Suppressor macrophage treated with lipopolysaccharide for 1 hour (primary cell): Measurements from ENCODE around the gene APBB1IP.

Source experiments
- DNase-seq, 3 donors: peaks; one replicate each; pipeline ENCODE4 v3.0.0-alpha.2; 2020 to 2022

The APBB1IP gene

GRCh38 chr10:26513101-26513500, 75.0 kb downstream of the APBB1IP start:
- DNase-seq, result no peak

DNA sequence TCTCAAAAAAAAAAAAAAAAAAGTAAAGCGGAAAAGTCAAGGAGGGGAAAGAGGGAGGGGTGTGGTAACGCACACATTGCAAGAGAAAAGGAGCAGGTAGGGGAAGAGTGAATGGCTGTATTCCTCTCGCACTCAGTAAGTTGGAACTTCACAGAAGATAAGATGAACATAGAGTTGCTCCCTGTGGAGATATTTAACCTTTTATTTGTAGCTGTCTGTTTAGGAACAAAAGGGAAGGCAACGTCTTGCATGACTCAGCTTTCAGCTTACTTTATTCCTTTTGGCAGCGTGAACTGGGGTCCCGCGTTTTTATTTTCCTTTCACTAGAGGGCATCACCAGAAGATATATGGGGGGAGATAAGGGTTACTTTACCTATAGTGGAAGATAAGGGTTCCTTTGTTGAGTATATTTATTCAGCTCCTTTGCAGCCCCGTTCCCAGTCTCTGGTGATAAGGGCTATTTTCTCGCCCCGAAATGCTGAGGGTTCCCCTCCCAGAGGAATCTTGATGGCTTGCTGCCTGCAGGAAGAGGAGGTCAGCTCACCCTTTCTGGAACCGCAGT, 78.5 kb downstream of the APBB1IP start:
- no peak for DNase-seq

- no peak for DNase-seq
Measured at GRCh38 chr10:26517141-26517867, 79.2 kb downstream of the APBB1IP start.

- DNase-seq, result no peak
Measured at GRCh38 chr10:26519803-26520202, 81.7 kb downstream of the APBB1IP start.

- DNase-seq, result no peak
Measured at GRCh38 chr10:26520575-26520974, 82.4 kb downstream of the APBB1IP start.

DNA sequence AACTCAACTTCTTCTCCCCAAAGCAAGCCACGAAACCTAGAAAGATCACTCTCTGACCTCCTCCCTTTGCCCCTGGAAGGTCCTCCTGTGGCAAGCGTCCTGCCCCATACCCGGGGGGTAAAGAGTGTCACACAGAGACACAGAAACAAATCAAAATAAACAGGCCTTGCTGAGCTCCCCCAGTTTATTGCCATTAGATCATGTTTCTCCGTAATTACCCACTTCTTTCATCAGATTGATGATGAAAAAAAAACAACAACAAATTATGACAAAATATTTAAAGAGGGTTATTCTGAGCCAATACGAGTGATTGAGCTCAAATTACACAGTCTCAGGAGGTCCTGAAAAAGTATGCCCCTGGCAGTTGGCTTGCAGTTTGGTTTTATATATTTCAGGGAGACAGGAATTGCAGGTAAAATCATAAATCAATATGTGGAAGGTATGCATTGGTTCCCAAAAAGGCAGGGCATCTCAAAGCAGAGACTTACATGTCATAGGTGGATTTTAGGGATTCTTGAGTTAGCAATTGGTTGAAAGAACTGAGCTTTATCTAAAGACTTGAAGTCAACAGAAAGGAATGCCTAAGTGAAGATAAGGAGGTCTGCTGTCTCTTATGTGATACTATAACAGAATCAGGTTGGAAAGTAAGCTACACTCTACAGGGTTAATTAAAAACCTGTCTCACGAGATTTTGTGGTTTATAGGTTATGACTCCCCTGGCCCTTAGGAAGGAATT, 86.2 kb downstream of the APBB1IP start:
- no peak for DNase-seq

DNA sequence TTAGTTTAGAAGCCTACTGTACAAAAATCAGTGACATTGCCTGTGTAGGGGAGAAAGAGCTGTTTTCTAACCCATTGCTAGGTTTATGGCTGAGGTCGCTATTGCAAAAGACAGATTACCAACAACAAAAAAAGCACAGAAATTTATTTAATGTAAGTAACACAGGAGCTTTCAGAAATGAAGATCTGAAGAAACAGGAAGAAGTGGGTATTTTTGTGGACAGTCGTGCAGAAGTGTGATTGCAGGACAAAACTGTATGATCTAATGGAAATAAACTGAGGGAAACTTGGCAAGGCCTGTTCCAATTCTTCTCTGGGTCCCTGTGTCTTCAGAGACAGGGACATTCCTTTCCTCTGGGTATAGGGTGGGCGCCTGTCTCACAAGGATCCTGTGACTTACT, 87.4 kb downstream of the APBB1IP start:
- peak; percentile 20 to 43 (median 29) for DNase-seq

DNA sequence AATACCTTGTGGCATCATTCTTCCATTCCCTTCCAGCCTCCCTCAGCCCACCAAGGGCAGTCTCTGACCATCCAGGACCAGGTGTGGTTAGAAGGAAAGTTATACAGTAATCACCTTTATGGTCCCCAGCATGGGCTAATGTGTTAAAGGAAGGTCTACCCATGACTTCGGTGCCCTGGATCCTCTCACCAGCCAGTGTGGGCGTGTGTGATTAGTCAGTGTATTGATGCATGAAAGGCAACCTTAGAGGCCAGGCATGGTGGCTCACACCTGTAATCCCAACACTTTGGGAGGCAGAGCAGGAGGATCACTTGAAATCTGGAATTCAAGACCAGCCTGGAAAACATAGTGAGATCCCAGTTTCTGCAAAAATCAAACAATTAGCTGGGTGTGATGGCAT, 88.9 kb downstream of the APBB1IP start:
- no peak for DNase-seq

DNA sequence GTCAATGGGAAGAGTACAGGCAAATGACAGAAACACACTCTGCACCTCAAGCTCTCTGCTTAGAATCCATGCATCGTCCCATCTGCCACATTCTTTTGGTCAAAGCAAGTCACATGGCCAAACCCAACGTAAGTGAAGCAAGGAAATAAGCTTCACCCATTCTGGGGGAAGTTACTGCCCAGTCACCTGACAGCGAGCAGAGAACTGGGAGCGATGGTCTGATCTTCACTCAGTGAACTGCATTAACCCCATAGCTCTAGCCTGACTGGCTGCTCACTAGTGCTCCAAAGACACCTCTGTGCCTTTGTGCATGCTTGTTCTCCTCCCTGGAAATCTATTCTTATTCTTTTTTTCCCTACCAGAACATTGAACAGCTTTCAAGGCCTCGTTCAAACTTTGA, 89.9 kb downstream of the APBB1IP start:
- peak in 2 of 3 donors; percentile 14 to 20 for DNase-seq

DNA sequence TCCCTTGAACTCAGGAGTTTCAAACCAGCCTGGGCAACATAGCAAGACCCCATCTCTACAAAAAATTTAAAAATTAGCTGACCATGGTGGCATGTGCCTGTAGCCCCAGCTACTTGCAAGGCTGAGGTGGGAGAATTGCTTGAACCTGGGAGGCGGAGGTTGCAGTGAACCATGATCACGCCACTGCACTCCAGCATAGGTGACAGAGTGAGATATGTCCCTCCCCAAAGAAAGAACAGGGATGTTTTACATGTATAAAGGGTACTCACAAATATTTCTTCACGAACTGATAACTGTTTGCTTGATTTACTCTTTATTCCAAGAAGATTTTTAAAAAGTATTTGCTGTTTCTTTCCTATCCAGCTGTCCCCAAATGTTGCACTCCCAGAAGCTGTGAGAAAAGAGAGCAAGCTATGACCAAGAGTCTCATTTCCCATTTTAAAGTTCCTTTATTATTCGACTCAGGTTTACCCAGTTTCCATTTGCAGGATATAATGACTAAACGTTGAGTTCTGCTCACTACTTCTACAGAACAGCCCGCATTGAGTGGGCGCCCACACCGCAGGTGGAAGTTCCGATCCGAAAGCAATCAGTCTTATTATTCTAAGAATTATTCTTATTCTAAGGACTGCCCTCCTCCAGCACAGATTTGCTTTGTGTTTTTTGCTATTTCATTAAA, 90.7 kb downstream of the APBB1IP start:
- peak; percentile 66 to 80 (median 75) for DNase-seq

GRCh38 chr10:26534384-26534783, 96.2 kb downstream of the APBB1IP start:
- no peak for DNase-seq

DNA sequence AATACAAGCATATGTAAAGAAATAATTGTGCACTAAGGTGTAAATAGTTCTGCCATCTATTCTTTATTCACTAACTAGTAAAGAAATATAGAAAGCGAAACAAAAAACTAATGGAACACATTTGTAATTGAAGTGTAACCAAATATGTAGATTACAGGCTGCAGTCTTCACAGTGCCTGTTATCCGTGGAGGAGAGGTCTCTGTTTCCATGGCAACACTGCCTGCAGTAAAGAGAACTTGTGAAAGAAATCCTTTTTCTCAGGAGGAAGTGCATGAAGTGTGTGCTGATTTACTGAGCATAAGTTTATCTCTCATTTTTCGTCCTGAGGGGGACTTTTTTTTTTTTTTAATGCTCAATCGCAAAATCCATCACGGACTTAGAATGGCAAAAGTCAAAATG, 102.5 kb downstream of the APBB1IP start:
- DNase-seq, result no peak

DNA sequence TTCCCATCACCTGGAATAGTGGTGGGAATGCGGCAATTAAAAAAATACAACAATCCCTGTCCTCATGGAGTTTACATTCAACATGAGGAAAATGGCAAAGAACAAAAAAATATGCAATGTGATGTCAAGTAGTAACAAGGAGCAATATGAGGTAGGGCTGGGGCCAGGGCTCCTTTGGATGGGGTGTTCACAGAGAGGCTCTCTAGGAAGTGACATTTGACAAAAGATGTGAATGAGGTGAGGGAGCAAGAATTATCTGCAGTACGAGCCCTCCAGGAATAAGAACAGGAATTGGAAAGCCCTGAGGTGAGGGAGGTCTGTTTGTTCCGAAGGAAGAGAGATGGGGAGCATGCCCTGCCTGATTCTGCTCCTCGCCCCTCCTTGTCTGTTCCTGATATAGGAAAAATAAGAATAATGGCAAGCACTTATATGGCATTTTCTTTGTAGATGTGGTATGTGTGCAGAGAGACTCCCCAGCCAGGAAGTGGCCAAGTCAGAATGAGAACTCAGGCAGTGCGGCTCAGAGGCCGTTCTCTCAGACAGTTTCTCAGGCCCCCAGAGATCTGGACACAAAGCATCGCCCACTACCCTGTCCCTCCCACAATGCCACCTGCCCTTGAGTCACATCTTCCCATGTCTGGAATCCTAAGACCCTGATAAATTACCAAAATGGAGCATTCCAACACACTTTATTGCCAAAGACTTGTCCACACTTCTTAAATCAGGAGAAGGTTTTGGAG, 105.6 kb downstream of the APBB1IP start:
- no peak for DNase-seq

- peak in 1 of 3 donors; percentile 14 for DNase-seq
Measured at GRCh38 chr10:26544932-26545331, 106.8 kb downstream of the APBB1IP start.

DNA sequence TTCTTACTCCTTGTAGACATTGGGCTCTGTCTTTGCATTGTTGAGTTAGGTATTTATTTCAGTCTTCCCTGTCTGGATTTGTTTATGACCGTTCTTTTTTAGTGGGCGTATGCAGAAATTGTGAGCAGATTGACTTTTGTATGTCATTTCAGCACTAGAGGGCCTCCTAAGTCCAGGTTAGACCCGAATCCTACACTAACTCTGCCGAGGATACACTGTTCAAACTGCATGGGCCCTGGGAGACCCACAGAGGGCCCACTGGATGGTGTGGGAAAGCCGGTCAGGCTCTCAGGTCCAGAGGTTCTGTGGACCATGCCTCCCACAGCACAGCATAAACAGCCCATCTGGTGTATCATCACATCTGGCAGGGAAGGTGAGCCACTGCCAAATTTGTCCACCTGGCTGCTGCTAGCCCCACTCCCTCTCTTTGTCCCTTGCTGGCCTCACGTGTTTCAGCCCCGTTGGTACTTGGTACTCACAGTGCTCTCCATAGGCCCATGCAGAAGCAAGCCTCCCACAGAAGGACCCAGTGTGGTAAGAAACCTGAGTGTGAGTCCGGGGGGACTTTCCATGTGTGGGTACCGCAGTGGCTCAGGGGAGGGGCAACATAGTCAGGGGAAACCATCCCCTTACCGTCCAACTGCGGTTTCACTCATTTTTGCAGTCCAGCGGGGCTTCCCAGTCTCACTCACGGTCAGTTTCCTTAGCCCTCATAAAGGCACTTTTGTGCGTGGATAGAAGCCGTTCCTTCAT, 112.8 kb downstream of the APBB1IP start:
- no peak for DNase-seq

DNA sequence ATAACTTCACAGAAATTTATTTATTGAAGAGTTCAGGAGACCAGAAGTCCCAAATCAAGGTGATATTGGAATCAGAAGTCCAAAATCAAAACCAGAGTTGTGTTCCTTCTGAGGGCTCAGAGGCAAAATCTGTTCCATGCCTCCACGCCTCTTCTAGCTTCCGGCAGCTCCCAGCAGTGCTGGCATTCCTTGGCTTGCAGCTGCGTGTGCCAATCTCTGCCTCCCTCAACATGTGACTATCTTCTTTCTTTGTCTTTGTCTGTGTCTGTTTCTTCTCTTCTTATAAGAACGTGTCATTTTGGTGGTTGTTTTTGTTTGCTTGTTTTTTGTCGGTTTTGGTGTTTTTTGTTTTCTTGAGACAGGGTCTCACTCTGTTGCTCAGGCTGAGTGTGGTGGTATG, 116.1 kb downstream of the APBB1IP start:
- DNase-seq, result no peak

DNA sequence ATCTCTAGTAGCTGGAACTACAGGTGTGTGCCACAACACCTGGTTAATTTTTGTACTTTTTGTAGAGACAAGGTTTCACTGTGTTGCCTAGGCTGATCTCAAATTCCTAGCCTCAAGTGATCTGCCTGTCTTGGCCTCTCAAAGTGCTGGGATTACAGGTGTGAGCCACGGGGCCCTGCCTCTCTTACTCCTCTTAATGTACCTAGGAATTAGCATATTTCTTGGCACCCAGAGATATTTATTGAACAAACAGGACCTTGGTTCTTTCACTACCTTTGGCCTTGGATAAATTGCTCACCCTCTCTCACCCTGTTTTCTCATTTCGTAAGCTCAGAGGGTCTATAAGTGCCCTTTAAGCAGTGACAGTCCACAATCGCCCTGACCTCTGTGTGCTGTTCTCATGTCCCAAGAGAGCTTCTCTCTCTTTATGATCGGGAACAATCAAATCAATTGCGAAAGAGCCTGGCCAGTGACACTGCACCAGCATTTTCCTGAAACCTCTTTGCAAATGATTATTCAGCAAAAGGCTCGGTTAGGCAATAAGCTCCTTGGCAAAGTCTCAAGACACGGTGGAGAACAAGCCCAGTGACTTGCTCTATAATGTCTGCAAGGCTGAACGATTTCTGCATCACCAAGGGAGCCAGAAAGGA, 117.7 kb downstream of the APBB1IP start:
- peak; percentile 80 to 84 (median 84) for DNase-seq

DNA sequence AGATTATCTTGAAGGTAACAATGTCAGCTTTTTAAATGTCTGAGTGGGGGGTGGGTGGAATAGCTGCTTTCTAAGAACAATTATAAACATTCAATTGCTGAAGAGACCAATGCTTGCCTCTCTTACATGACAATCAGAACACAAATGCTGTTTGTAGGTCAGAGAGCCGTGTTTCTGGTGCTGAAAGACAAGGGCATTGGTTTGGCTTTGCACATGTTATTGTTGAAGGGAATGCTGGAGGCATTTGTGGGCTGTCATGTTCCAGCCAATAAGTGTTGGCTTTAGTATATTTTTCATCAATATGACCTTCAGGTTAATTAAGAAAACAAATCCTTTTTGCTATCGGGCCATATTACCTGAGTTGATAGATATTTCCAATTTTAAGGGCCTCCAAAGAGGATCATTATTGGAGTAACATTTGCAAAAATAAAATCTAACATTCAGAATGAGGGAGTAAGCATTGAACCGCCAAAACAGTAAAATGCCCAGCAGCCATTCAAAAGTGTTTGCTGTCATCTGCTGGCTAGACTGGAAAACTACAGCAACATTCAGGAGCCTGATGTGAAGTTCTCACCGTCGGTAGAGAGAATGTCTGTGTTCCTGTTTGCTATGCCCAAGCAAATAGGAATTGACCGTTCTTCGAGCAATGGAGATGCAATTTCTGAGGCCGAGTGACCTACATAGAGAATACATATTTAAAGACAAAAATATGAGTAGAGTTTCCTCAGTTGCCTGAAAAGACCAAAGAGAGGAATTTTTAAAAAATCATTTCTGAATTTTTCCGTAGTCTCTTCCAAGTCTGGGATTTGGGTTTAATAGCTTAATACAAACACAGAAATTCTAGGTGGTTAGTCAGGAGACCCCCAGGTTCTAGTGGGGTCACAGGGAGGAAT, 118.9 kb downstream of the APBB1IP start:
- peak; percentile 54 to 62 (median 57) for DNase-seq

DNA sequence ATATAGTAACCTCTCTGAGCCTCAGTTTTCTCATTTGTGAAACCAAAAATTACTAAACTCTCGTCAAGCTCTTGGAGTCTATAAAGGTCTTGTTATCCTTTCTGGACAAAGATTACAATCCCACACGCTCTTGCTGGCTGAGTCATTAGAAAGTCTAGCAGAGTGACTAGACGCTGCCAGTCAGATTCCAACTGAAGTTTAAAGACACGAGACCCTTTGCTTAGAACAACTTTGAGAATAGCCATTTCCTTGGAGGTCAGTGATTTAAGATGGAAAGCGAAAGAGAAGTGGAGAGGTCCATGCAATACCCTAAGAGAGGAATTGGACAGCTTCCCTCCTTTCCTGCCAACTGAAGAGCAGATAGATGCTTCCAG, 119.5 kb downstream of the APBB1IP start:
- DNase-seq, result no peak
